Endothelial cell of umbilical vein (primary cell): ENCODE measurements around the gene RBM20. TPM values are rescaled to one million over a fixed set of nuclear protein-coding genes. Genes with fewer than 3 reads are reported as not detected.

Source experiments
- BruUV-seq: library from RNA; stranded (reverse); fragments of 400-500 nt; replicated peaks from 2 replicates; lab custom pipeline; 2021; lab: Mats Ljungman, UMichigan
- CTCF ChIA-PET: fragments of 300-600, 350-600 bp; sonication (Branson Sonifier 250); formaldehyde crosslinking; loops from one replicate; lab custom pipeline; 2021; ENCODE audit warnings: antibody characterized with exemption, inconsistent platforms; lab: Charles Lee
- POLR2A ChIA-PET: fragments of 300-600, 350-600 bp; sonication (Branson Sonifier 250); formaldehyde crosslinking; loops from one replicate; lab custom pipeline; 2021; ENCODE audit warnings: antibody characterized with exemption, inconsistent platforms; lab: Charles Lee
- DNase-seq: peaks from one replicate; pipeline ENCODE4 v3.0.0-alpha.2; 2011; ENCODE audit warnings: low read depth, low spot score
- FAIRE-seq: peaks from 2 replicates; lab custom pipeline; 2011; peaks lifted over from hg19 to GRCh38; lab: Jason Lieb, UNC
- H2AFZ ChIP-seq: 2 replicates; pipeline ENCODE4 v1.6.0; 2012; ENCODE audit warnings: low read depth, low read length, control low read depth, inconsistent platforms
- H3K27ac ChIP-seq: 2 replicates; pipeline ENCODE4 v1.5.1; 2011; ENCODE audit warnings: low read depth, mild to moderate bottlenecking, control low read depth, low read length, moderate library complexity; ENCODE audit not compliant: insufficient read depth
- H3K27me3 ChIP-seq, 2 experiments: 2 replicates each; pipeline versions ENCODE4 v1.6.0 to v1.6.1; 2011; ENCODE audit warnings: low read length in 2 of 2, mixed read lengths in 1 of 2; ENCODE audit not compliant: control insufficient read depth in 2 of 2, insufficient read depth in 2 of 2
- H3K36me3 ChIP-seq, 2 experiments: 2 replicates in 1 of 2; 3 replicates in 1 of 2; pipeline ENCODE4 v1.5.1; 2011; ENCODE audit warnings: low read length in 2 of 2, mild to moderate bottlenecking in 1 of 2, moderate library complexity in 1 of 2; ENCODE audit not compliant: control insufficient read depth in 2 of 2, insufficient read depth in 2 of 2; ENCODE audit errors: extremely low read depth in 1 of 2
- H3K4me1 ChIP-seq: 3 replicates; pipeline ENCODE4 v1.5.1; 2011; ENCODE audit warnings: mild to moderate bottlenecking, low read length; ENCODE audit not compliant: control insufficient read depth, insufficient read depth; ENCODE audit errors: extremely low read depth
- H3K4me2 ChIP-seq: 2 replicates; pipeline ENCODE4 v1.6.1; 2011; ENCODE audit warnings: low read length, control low read depth, mixed read lengths; ENCODE audit not compliant: insufficient read depth
- H3K4me3 ChIP-seq, 3 experiments: fragments of 200-600 bp in 1 of 3; sonication (generic), shearing (Covaris generic) in 1 of 3; replicated peaks in 1 of 3; 2 replicates each; pipeline ENCODE4 v1.5.1; 2011 to 2016; ENCODE audit warnings: control low read depth in 3 of 3, low read length in 3 of 3, mild to moderate bottlenecking in 2 of 3, inconsistent platforms in 1 of 3, low read depth in 1 of 3, moderate library complexity in 1 of 3; ENCODE audit not compliant: insufficient read depth in 1 of 3
- H3K79me2 ChIP-seq: 2 replicates; pipeline ENCODE4 v1.6.0; 2012; ENCODE audit warnings: low read length, inconsistent platforms; ENCODE audit not compliant: control insufficient read depth, insufficient read depth
- H3K9ac ChIP-seq: replicated peaks from 2 replicates; pipeline ENCODE3; 2011; ENCODE audit warnings: low read length, control low read depth; ENCODE audit not compliant: insufficient read depth; ENCODE audit errors: extremely low read depth
- H3K9me1 ChIP-seq: replicated peaks from 3 replicates; pipeline ENCODE4 v1.6.0; 2011; ENCODE audit warnings: mild to moderate bottlenecking, low read length; ENCODE audit not compliant: control insufficient read depth, insufficient read depth; ENCODE audit errors: extremely low read depth
- H3K9me3 ChIP-seq: replicated peaks from 2 replicates; pipeline ENCODE4 v1.5.1; 2012; ENCODE audit warnings: low read length, inconsistent platforms; ENCODE audit not compliant: control insufficient read depth, insufficient read depth
- H4K20me1 ChIP-seq: replicated peaks from 2 replicates; pipeline ENCODE3; 2011; ENCODE audit warnings: mild to moderate bottlenecking, low read length; ENCODE audit not compliant: control insufficient read depth, insufficient read depth; ENCODE audit errors: extremely low read depth
- EZH2 ChIP-seq: IDR thresholded peaks from 2 replicates; pipeline ENCODE4 v1.6.1; 2012; ENCODE audit warnings: borderline replicate concordance, low read depth, mild to moderate bottlenecking, moderate library complexity, low read length, inconsistent platforms; ENCODE audit not compliant: severe bottlenecking
- FOS ChIP-seq: IDR thresholded peaks from 2 replicates; pipeline ENCODE4 v1.6.1; 2011; ENCODE audit warnings: mild to moderate bottlenecking, low read length, moderate library complexity, borderline replicate concordance; ENCODE audit not compliant: insufficient read depth
- GATA2 ChIP-seq: IDR thresholded peaks from 2 replicates; pipeline ENCODE4 v1.7.0; 2011; ENCODE audit warnings: low read depth, mild to moderate bottlenecking, moderate library complexity, mixed read lengths, low read length; ENCODE audit not compliant: insufficient read length, insufficient read depth
- JUN ChIP-seq: IDR thresholded peaks from 2 replicates; pipeline ENCODE4 v1.6.1; 2011; ENCODE audit warnings: borderline replicate concordance, low read depth; ENCODE audit not compliant: insufficient read length, insufficient read depth
- MYC ChIP-seq: IDR thresholded peaks from one replicate; pipeline ENCODE4 v1.6.1; 2011; ENCODE audit warnings: mild to moderate bottlenecking, low read depth, low read length
- POLR2A ChIP-seq: IDR thresholded peaks from 2 replicates; pipeline ENCODE4 v1.6.1; 2012; ENCODE audit warnings: low read depth, mild to moderate bottlenecking, control low read depth, low read length
- POLR2AphosphoS5 ChIP-seq: IDR thresholded peaks from 2 replicates; pipeline ENCODE4 v1.6.1; 2012; ENCODE audit warnings: low read depth, mild to moderate bottlenecking, control low read depth, low read length, moderate library complexity; ENCODE audit not compliant: insufficient read depth
- dilution Hi-C: fragments of 300-500 bp; cut with MboI; formaldehyde crosslinking; loops from one replicate; pipeline ENCODE4 v1.15.0; 2019; ENCODE audit warnings: low sequenced_read_pairs; ENCODE audit not compliant: extremely low pct_ligation_motif_present
- intact Hi-C: fragments of 100-400 bp; cut with micrococcal nuclease; formaldehyde crosslinking; loops from one replicate; pipeline ENCODE4 v1.10.0; 2022
- polyA plus RNA-seq, 4 experiments: library from polyadenylated mRNA; depleted of rRNA in 3 of 4; stranded (reverse) in 3 of 4; unstranded in 1 of 4; fragments of >200 nt; gene quantifications; 2 replicates each; pipeline versions ENCODE4 v1.2.1 to v1.2.3, GENCODE V29; 2011 to 2012; ENCODE audit warnings: missing spikeins in 1 of 4
- total RNA-seq: library from RNA; stranded (reverse); gene quantifications from 2 replicates; pipeline ENCODE4 v1.2.3, GENCODE V29; 2021
- TF ChIP-seq, protein P1 (sequence below), 2 donors: IDR thresholded peaks; 1 replicate in 1 of 2; 2 replicates in 1 of 2; pipeline ENCODE4 v1.5.1; 2011; ENCODE audit warnings: low read length in 2 of 2, mild to moderate bottlenecking in 2 of 2, moderate library complexity in 2 of 2, control low read depth in 1 of 2, inconsistent platforms in 1 of 2, low read depth in 1 of 2; ENCODE audit not compliant: insufficient read depth in 1 of 2; ENCODE audit errors: extremely low read depth in 1 of 2
- TF ChIP-seq, protein P2 (sequence below): IDR thresholded peaks from 2 replicates; pipeline ENCODE4 v1.6.1; 2011; ENCODE audit not compliant: insufficient read depth, insufficient read length

Gene RBM20
- total and polyA plus RNA-seq, 2 donors (not counting 3 experiments of a cell fraction or from before 2014, with no cell fraction given), result 0.04 TPM; not detected in 1

DNA sequence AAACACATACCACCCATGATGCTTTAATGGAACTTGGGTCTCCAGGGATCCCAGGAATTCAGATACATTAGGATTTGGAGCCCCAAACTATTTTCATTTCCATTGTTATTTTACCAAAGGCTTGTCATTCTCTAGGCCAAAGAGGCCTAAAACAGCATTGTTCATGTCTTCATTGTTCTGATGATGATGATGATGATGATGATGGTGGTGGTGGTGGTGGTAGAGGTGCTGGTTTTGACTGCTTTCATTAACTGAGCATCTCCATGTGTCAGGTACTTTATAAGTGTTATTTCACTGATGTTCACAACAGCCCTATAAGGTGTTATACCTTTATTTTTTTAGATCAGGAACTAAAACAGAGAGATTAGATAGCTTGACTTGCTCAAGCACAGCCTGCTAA is 12.2 kb upstream of the RBM20 start:
- CTCF ChIA-PET, result no interaction called here
- Histone ChIP-seq H3K27me3 (peaks cover 9 to 14% of the 10 kb centered on the region in 2 experiments), H3K4me3 (no peak overlapping the region), H3K9me3 (no peaks in the 10 kb centered on the region), H4K20me1 (no peaks in the 10 kb centered on the region), H2AFZ (no peak overlapping the region), H3K27ac (no peak overlapping the region), H3K36me3 (no peaks in the 10 kb centered on the region), H3K9me1 (no peaks in the 10 kb centered on the region), H3K79me2 (no peaks in the 10 kb centered on the region), H3K4me2 (no peak overlapping the region), H3K9ac (no peak overlapping the region), H3K4me1 (no peaks in the 10 kb centered on the region)
- DNase-seq (no peak), FAIRE-seq (no peak)
- TF ChIP-seq POLR2A (no peak), POLR2AphosphoS5 (no peak), GATA2 (no peak), JUN (no peak), MYC (no peak), FOS (no peak), EZH2 (no peak)
- TF ChIP-seq, protein P1, sequence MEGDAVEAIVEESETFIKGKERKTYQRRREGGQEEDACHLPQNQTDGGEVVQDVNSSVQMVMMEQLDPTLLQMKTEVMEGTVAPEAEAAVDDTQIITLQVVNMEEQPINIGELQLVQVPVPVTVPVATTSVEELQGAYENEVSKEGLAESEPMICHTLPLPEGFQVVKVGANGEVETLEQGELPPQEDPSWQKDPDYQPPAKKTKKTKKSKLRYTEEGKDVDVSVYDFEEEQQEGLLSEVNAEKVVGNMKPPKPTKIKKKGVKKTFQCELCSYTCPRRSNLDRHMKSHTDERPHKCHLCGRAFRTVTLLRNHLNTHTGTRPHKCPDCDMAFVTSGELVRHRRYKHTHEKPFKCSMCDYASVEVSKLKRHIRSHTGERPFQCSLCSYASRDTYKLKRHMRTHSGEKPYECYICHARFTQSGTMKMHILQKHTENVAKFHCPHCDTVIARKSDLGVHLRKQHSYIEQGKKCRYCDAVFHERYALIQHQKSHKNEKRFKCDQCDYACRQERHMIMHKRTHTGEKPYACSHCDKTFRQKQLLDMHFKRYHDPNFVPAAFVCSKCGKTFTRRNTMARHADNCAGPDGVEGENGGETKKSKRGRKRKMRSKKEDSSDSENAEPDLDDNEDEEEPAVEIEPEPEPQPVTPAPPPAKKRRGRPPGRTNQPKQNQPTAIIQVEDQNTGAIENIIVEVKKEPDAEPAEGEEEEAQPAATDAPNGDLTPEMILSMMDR (IDR thresholded peaks at IDR 0.05; ENCODE audit: extremely low read depth in 1 of 2, insufficient read depth in 1 of 2, low read depth in 1 of 2, low read length in 2 of 2), result no peak
- TF ChIP-seq, protein P2, sequence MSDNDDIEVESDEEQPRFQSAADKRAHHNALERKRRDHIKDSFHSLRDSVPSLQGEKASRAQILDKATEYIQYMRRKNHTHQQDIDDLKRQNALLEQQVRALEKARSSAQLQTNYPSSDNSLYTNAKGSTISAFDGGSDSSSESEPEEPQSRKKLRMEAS, result no peak
- intact Hi-C loops, result no loop called here
- BruUV-seq, result no TSS peak
- POLR2A ChIA-PET, result no interaction called here
- dilution Hi-C loops, result no loop called here
